AG04450 (cell line): ENCODE data around the gene STOM. TPM values are rescaled to one million over a fixed set of nuclear protein-coding genes. Genes with fewer than 3 reads are reported as not detected.

Source experiments
- CTCF ChIA-PET: fragments of 300-600, 350-600 bp; formaldehyde crosslinking; extraction: SDS; loops from one replicate; lab custom pipeline; 2022; ENCODE audit warnings: antibody characterized with exemption, inconsistent platforms; lab: Charles Lee
- POLR2A ChIA-PET: fragments of 350-600 bp; formaldehyde crosslinking; extraction: SDS; loops from one replicate; lab custom pipeline; 2021; ENCODE audit warnings: antibody characterized with exemption, inconsistent platforms; lab: Yijun Ruan, JAX
- DNase-seq: peaks from one replicate; pipeline ENCODE4 v3.0.0-alpha.2; 2011; ENCODE audit warnings: low read depth, low spot score
- H3K27ac ChIP-seq: one replicate; pipeline ENCODE4 v1.5.1; 2012; ENCODE audit warnings: low read depth, low read length, control low read depth
- H3K27me3 ChIP-seq: one replicate; pipeline ENCODE4 v1.6.0; 2012; ENCODE audit warnings: low read length; ENCODE audit not compliant: control insufficient read depth, insufficient read depth
- H3K4me3 ChIP-seq: 2 replicates; pipeline ENCODE4 v1.5.1; 2011; ENCODE audit warnings: mild to moderate bottlenecking, low read depth, low read length, control low read depth
- H3K9me3 ChIP-seq: 2 replicates; pipeline ENCODE4 v1.5.1; 2012; ENCODE audit warnings: low read length; ENCODE audit not compliant: control insufficient read depth, insufficient read depth
- CTCF ChIP-seq: IDR thresholded peaks from 2 replicates; pipeline ENCODE4 v1.5.1; 2011; ENCODE audit warnings: low read depth, low read length, control low read depth, inconsistent platforms
- polyA plus RNA-seq: library from polyadenylated mRNA; depleted of rRNA; stranded (reverse); fragments of >200 nt; gene quantifications from 2 replicates; pipeline ENCODE4 v1.2.3, GENCODE V29; 2011

Gene STOM
- polyA plus RNA-seq, 1 experiment = 510 TPM

- POLR2A ChIA-PET = interaction anchor here (0.7 kb wide), 1 partner anchor 96 kb away, joined by 3 read pairs; no protein-coding TSS in a partner anchor
- TF ChIP-seq CTCF = no peak
- H3K27me3 ChIP-seq = no peaks in the 10 kb centered on the region
- H3K9me3 ChIP-seq = no peaks in the 10 kb centered on the region
- CTCF ChIA-PET = interaction anchor here (0.6 to 4.1 kb wide), 6 partner anchors 11 to 97 kb away, joined by 3 to 16 read pairs (median 4); no protein-coding TSS in a partner anchor
- DNase-seq = no peak
- H3K4me3 ChIP-seq = no peak overlapping the region
- no peak overlapping the region for H3K27ac ChIP-seq
Measured at GRCh38 chr9:121309171-121309570, 60.9 kb downstream of the STOM start.

- Histone ChIP-seq H3K4me3 (no peak overlapping the region), H3K27ac (no peak overlapping the region), H3K27me3 (no peaks in the 10 kb centered on the region), H3K9me3 (no peaks in the 10 kb centered on the region)
- CTCF ChIA-PET = interaction anchor here (0.8 to 4.1 kb wide), 4 partner anchors 11 to 97 kb away, joined by 3 to 16 read pairs (median 4); no protein-coding TSS in a partner anchor
- no peak for DNase-seq
- TF ChIP-seq CTCF = no peak
- POLR2A ChIA-PET = interaction anchor here (0.7 kb wide), 1 partner anchor 96 kb away, joined by 3 read pairs; no protein-coding TSS in a partner anchor
Measured at GRCh38 chr9:121308765-121309164, 61.3 kb downstream of the STOM start.

DNA sequence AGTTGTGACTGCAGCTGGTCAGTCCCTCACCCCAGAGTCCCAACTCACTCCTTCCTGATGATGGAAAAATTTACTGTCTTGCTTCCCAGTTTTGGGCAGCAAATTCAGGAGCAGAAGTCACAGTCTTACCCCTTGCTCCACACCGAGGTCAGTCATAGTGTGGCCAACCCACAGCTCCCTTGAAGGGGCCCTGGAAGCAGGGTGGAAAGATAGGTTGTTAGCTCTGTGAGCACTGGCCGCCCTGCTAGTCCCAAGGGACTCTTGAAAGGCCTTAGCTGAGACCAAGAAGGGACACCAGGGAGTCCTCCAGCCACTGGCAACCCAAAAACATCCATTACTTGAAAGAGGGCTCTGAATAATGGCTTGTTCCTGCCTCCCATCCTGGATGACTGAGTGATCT is 62.1 kb downstream of the STOM start:
- no peak for DNase-seq
- Histone ChIP-seq H3K27me3 (no peaks in the 10 kb centered on the region), H3K9me3 (no peaks in the 10 kb centered on the region), H3K27ac (no peak overlapping the region), H3K4me3 (no peak overlapping the region)
- ChIA-PET POLR2A (no interaction called here), CTCF (interaction anchor here (4.1 kb wide), 1 partner anchor 12 kb away, joined by 16 read pairs; no protein-coding TSS in a partner anchor)
- no peak for TF ChIP-seq CTCF

DNA sequence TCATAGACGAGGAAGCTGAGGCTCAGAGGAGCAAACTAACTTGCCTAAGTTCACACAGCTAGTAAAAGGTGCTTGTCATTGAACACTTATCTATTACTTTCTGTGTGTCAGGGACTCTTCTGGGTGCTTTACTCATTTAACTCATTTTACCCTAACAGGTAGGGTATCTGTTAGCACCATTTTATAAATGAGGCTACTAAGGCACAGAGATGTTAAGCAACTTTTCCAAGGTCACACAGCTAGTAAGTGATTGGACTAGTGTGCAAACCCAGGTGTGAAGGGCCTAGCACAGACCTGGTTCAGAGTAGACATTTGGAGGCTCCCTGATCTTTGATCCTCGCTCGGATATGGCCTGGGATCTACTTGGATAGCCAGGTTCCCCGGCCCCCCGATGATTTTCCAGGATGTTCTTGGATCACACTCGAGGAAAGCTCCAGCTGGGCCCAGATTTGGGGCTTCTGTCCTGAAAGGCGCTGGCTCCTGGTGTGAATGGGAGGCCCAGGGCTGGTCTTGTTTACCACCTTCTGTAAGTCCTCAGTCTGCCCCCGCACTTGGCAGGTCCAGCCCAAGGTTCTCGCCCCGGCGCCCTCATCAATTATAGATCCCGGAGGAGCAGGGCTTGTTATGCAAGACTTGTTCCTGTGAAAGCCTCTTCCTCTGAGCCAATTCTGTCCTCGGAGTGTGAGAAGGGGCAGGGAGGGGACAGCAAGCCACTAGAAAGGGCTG is 64.6 kb downstream of the STOM start:
- no peak for DNase-seq
- Histone ChIP-seq H3K4me3 (no peak overlapping the region), H3K27ac (no peak overlapping the region), H3K27me3 (no peaks in the 10 kb centered on the region), H3K9me3 (no peaks in the 10 kb centered on the region; the same call in 1 of the 2 replicates)
- CTCF ChIA-PET = interaction anchor here (0.7 to 2.4 kb wide), 3 partner anchors 15 to 93 kb away, joined by 3 to 12 read pairs (median 3); no protein-coding TSS in a partner anchor
- POLR2A ChIA-PET = interaction anchor here (1.4 kb wide), 1 partner anchor 27 kb away, joined by 3 read pairs; no protein-coding TSS in a partner anchor
- TF ChIP-seq CTCF = no peak

- no peak for TF ChIP-seq CTCF
- no peak for DNase-seq
- ChIA-PET CTCF (interaction anchor here (0.7 to 2.4 kb wide), 3 partner anchors 15 to 26 kb away, joined by 3 to 12 read pairs (median 10); no protein-coding TSS in a partner anchor), POLR2A (no interaction called here)
- Histone ChIP-seq H3K27ac (no peak overlapping the region), H3K9me3 (no peaks in the 10 kb centered on the region; the same call in 1 of the 2 replicates), H3K4me3 (no peak overlapping the region), H3K27me3 (no peaks in the 10 kb centered on the region)
Measured at GRCh38 chr9:121304707-121305106, 65.3 kb downstream of the STOM start.
